ENCODE measurements around the gene RHOU.

RHOU gene

GRCh38 chr1:228748029-228748428 lies 12.8 kb downstream of the RHOU start:
- no peak for TF ChIP-seq CTCF (IDR thresholded peaks at IDR 0.05; ENCODE audit: control extremely low read depth, extremely low read depth, low read depth, missing control alignments)
- ChIA-PET CTCF (no interaction called here), POLR2A (no interaction called here)
- no peak for DNase-seq (ENCODE audit: extremely low spot score)

- ChIA-PET POLR2A (no interaction called here), CTCF (interaction anchor here (1.1 kb wide), 1 partner anchor 14 kb away, joined by 3 read pairs; no protein-coding TSS in a partner anchor)
- TF ChIP-seq CTCF (IDR thresholded peaks at IDR 0.05; ENCODE audit: control extremely low read depth, extremely low read depth, low read depth, missing control alignments), result no peak
- DNase-seq (ENCODE audit: extremely low spot score), result no peak
Observed at GRCh38 chr1:228748431-228748830, 13.2 kb downstream of the RHOU start.

- DNase-seq (ENCODE audit: extremely low spot score), result no peak
- POLR2A ChIA-PET, result no interaction called here
- CTCF ChIA-PET, result interaction anchor here (1.1 kb wide), 2 partner anchors 12 to 30 kb away, joined by 3 read pairs; no protein-coding TSS in a partner anchor
- TF ChIP-seq CTCF (IDR thresholded peaks at IDR 0.05; ENCODE audit: control extremely low read depth, extremely low read depth, low read depth, missing control alignments), result no peak
Observed at GRCh38 chr1:228749765-228750164, 14.5 kb downstream of the RHOU start.

GRCh38 chr1:228750915-228751314 lies 15.6 kb downstream of the RHOU start:
- DNase-seq (ENCODE audit: extremely low spot score), result no peak
- no peak for TF ChIP-seq CTCF (IDR thresholded peaks at IDR 0.05; ENCODE audit: control extremely low read depth, extremely low read depth, low read depth, missing control alignments)
- CTCF ChIA-PET, result no interaction called here
- POLR2A ChIA-PET, result no interaction called here

GRCh38 chr1:228751360-228752098 lies 16.2 kb downstream of the RHOU start:
- POLR2A ChIA-PET, result no interaction called here

GRCh38 chr1:228752258-228752657 lies 17.0 kb downstream of the RHOU start:
- CTCF ChIA-PET, result interaction anchor here (1.5 to 2.3 kb wide), 2 partner anchors 9 to 10 kb away, joined by 3 to 6 read pairs; no protein-coding TSS in a partner anchor
- DNase-seq (ENCODE audit: extremely low spot score), result no peak
- POLR2A ChIA-PET, result no interaction called here
- TF ChIP-seq CTCF (IDR thresholded peaks at IDR 0.05; ENCODE audit: control extremely low read depth, extremely low read depth, low read depth, missing control alignments), result no peak

More at GRCh38 chr1:228751360-228752098, 16.2 kb downstream of the RHOU start:
- CTCF ChIA-PET, result interaction anchor here (2.3 kb wide), 1 partner anchor 8 kb away, joined by 6 read pairs; no protein-coding TSS in a partner anchor
- TF ChIP-seq CTCF (IDR thresholded peaks at IDR 0.05; ENCODE audit: control extremely low read depth, extremely low read depth, low read depth, missing control alignments), result no peak
- DNase-seq (ENCODE audit: extremely low spot score), result no peak
